Measurements from ENCODE around the gene SLC26A1. TPM values are rescaled to one million over a fixed set of nuclear protein-coding genes. Genes with fewer than 3 reads are reported as not detected.

SLC26A1 gene
- total RNA-seq, 1 experiment from 2014 or later = 0.09 TPM

- no peaks in the 10 kb centered on the region for H3K9me3 ChIP-seq (ENCODE audit: control insufficient read depth, low read depth, low read length)
- H3K4me1 Mint-ChIP-seq = peaks cover 0 to 2% of the 10 kb centered on the region in 2 experiments; a peak in 1 of 4 replicates
- peak overlapping the region in 1 of 2 experiments; percentile 20; a peak in 1 of 5 replicates for H3K4me3 Mint-ChIP-seq
- H3T11ph ChIP-seq (ENCODE audit: low read length) = no peak overlapping the region
- no peak overlapping the region for H3K23ac ChIP-seq (ENCODE audit: insufficient read length, low read depth, low read length)
- no peak overlapping the region for H3K4me2 ChIP-seq (ENCODE audit: insufficient read depth, insufficient read length, low read length)
- no peaks in the 10 kb centered on the region for H3K9me3 Mint-ChIP-seq
- no peaks in the 10 kb centered on the region for H3K4me1 ChIP-seq (ENCODE audit: insufficient read depth, low read length)
- no peak overlapping the region for H3K9ac ChIP-seq (ENCODE audit: extremely low read depth, insufficient read length, low read length)
- no peak overlapping the region for H4K5ac ChIP-seq (ENCODE audit: insufficient read length, low read depth, low read length)
- H3K23me2 ChIP-seq (ENCODE audit: insufficient read length, low read depth, low read length, poor library complexity, severe bottlenecking) = no peaks in the 10 kb centered on the region
- H3K79me2 ChIP-seq (ENCODE audit: insufficient read depth, low read length) = no peaks in the 10 kb centered on the region
- H2BK12ac ChIP-seq (ENCODE audit: insufficient read length, low read depth, low read length) = no peak overlapping the region
- H3K36me3 Mint-ChIP-seq (ENCODE audit: insufficient read depth in 1 of 3, low read depth in 3 of 3) = no peaks in the 10 kb centered on the region
- H3K14ac ChIP-seq (ENCODE audit: insufficient read depth, low read length) = no peak overlapping the region
- no peaks in the 10 kb centered on the region for H3K79me1 ChIP-seq (ENCODE audit: insufficient read depth, low read depth, low read length, poor library complexity, severe bottlenecking)
- no peak overlapping the region for H2BK15ac ChIP-seq (ENCODE audit: low read depth, low read length)
- H4K8ac ChIP-seq (replicated peaks; ENCODE audit: insufficient read length, low read depth, low read length) = no peak overlapping the region
- no peak overlapping the region for H3K27ac ChIP-seq (ENCODE audit: insufficient read length, low read depth, low read length)
- TF ChIP-seq CTCF (conservative IDR thresholded peaks at IDR 0.05) = no peak
- H2BK20ac ChIP-seq (ENCODE audit: low read depth, low read length, poor library complexity, severe bottlenecking) = no peak overlapping the region
- H4K20me1 ChIP-seq (ENCODE audit: control insufficient read depth, insufficient read depth, insufficient read length) = no peaks in the 10 kb centered on the region
- no peak overlapping the region for H4K91ac ChIP-seq (ENCODE audit: insufficient read length, low read depth, low read length)
- no peak overlapping the region for H2BK5ac ChIP-seq (ENCODE audit: insufficient read length, low read length)
- no peaks in the 10 kb centered on the region for H3K27me3 Mint-ChIP-seq (ENCODE audit: low read depth)
- no peak overlapping the region for H2BK120ac ChIP-seq (ENCODE audit: low read depth, low read length, poor library complexity, severe bottlenecking)
- H2AFZ ChIP-seq (ENCODE audit: low read length) = no peak overlapping the region
- H3K4ac ChIP-seq (ENCODE audit: low read depth, low read length) = no peak overlapping the region
- H3K56ac ChIP-seq (ENCODE audit: insufficient read length, low read depth, low read length) = no peak overlapping the region
- no peak overlapping the region for H3K18ac ChIP-seq (ENCODE audit: insufficient read length, low read depth, low read length)
- WGBS (ENCODE audit: extremely low coverage, insufficient read length, low lambda C conversion rate) = no CpG with 5 or more reads among the region's 21 CpGs
- H3K27ac Mint-ChIP-seq = no peak overlapping the region
- no peaks in the 10 kb centered on the region; the same call in 1 of the 2 replicates for H3K27me3 ChIP-seq (ENCODE audit: insufficient read depth, low read length)
- H2AK5ac ChIP-seq (ENCODE audit: insufficient read length, low read length) = no peak overlapping the region
- DNase-seq = no peak
These were observed 27.5 kb downstream of the SLC26A1 start for GRCh38 chr4:965766-966134.

All from H9 (cell line).